Stimulated activated CD8-positive, alpha-beta memory T cell treated with anti-CD3 and anti-CD28 coated beads, Interleukin-12 subunit alpha, Interleukin-12 subunit beta, amount 100 ng/mL, for 1 hour (primary cell): ENCODE measurements around the gene VLDLR.

Source experiments
- DNase-seq: peaks from one replicate; pipeline ENCODE4 v3.0.0-alpha.2; 2020; ENCODE audit warnings: low read depth

VLDLR gene

GRCh38 chr9:2622461-2623287 lies 1.1 kb downstream of the VLDLR start:
- no peak for DNase-seq

GRCh38 chr9:2623288-2624050 lies 1.9 kb downstream of the VLDLR start:
- no peak for DNase-seq

DNA sequence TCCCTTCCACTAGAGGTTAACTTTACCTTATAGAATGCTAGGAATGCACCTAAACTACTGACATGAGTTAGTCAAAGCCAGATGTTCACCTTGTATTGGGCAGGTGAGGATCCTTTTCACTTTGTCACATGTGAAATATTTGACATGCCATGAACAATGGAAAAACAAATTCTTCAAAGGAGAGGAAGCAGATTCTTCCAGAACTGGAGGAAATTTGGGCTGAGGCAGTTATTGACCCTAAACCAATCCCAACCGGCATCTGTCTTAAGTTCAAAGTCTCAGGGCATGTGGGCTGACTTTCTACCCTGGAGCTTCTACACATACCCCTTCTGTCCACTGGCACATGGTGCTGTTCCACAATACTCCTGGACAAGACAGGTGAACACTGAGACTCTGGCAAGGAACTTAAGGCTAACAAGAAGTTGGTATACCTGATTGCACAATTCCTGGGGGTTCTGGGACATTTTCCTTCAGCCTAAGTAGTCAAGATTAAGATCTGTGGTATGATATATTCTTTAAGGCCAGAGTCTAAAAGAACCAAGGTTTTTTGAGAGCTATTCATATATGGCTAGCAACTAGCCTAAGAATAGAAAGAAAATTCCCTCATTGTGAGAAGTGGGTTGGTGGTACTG lies 2.6 kb downstream of the VLDLR start:
- DNase-seq = no peak

DNA sequence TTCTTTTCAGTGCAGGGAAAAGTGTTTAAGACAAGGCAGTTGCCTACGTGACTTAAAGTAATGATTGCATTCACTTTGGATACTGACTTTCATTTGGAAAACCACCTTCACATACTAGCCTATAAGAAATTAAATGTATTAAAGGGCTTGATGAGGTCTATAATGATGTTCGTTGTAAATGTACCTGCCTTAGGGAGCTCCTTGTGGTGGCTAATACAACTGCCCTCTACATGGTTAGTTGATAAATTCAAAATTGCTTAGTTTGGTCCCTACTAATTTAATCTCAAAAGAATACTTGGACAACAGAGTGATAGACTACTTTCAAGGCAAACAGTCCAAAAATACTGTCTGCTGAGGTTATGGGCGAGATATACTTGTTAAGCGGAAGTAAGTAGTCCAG lies 3.8 kb downstream of the VLDLR start:
- DNase-seq = no peak

GRCh38 chr9:2628919-2629318 lies 7.3 kb downstream of the VLDLR start:
- no peak for DNase-seq

- no peak for DNase-seq
Measured at GRCh38 chr9:2630158-2630557, 8.6 kb downstream of the VLDLR start.

- no peak for DNase-seq
Measured at GRCh38 chr9:2631263-2631662, 9.7 kb downstream of the VLDLR start.

DNA sequence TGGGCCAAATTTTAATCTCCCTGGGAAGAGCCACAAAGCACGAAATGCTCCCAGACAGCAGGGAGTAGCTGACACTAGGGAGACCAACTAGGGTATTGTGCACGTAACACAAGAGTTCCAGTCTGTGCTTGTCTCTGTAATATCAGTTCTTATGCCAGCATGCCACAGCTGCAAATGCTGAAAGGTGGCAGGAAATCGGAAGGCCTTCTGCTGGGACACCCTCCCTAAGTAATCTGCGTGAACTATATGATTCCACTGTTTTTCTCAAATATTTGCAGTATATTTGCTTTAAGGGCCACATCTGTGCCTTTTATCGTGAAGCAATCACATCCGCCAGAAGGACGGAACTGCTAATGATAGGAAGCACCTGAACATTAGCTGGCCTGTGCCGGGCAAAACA lies 12.6 kb downstream of the VLDLR start:
- no peak for DNase-seq

DNA sequence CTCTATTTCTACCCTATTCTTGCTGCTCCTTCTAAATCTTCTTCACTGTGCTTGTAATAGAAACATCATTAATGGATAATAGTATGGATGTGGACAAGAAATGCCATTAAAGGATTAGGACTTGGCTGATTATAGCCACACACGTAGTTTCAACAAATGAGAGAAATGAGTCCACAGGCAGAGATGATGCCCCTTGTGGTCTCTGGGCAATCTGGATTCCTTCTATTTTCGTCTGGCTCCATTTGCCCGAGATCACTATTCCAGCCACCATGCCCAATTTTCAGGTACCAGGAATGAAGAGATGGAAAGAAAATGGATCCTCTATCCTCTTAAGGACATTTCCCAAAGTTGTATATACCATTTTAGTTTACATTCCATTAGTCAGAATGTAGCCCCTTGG lies 13.2 kb downstream of the VLDLR start:
- DNase-seq = no peak

DNA sequence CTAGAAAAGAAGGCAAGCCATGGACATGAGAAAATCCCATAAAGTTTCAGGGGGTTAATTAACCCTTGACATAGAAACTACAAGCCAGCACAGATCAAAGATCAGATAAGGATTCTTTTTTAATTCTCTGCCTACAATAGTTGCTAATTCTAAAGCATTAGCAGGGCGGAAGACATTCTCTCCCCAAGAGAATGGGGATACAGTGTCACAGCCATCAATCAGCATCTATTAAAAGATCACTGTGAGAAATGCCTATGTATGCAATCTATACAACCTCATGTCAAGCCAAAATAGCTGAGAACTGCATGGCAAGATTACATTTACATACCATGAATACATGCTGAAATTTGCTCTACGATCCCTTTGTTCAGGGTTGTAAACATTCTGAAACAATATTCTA lies 14.3 kb downstream of the VLDLR start:
- DNase-seq = no peak

DNA sequence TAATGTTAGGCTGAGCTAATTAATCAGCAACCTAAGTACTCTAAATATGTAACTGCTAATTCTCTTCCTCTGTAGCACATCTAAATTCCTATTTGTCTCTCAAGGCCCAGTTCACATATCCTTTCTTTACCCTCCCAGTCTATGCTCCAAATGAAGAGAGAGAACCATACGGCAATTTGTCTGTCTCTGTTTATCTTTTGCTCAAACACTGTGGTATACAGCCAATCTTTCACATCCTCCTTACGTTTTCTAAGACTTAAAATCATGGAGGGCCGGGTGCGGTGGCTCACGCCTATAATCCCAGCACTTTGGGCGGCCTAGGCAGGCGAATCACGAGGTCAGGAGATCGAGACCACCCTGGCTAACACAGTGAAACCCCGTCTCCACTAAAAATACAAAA lies 15.8 kb downstream of the VLDLR start:
- DNase-seq = no peak

GRCh38 chr9:2638871-2639673 lies 17.5 kb downstream of the VLDLR start:
- no peak for DNase-seq

GRCh38 chr9:2639786-2640185 lies 18.2 kb downstream of the VLDLR start:
- no peak for DNase-seq

GRCh38 chr9:2640570-2640969 lies 19.0 kb downstream of the VLDLR start:
- DNase-seq = no peak

- DNase-seq = no peak
Measured at GRCh38 chr9:2641033-2641432, 19.4 kb downstream of the VLDLR start.

- DNase-seq = no peak
Measured at GRCh38 chr9:2642068-2642467, 20.5 kb downstream of the VLDLR start.

DNA sequence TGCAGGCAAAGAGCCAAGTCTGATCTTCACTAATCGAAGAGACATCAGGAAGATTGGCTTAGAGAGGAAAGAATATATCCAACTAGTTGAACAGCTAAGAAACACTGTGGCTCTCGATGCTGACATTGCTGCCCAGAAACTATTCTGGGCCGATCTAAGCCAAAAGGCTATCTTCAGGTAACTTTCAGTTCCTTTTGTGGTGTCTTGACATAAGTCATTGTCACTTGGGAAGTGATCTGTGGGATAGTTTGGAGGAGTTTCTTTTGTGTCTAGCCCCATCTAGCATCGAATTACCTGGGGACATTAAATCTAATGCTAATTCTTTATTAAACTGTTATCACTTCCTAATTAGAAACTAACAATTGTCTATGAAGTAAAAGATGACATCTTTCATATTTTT lies 24.0 kb downstream of the VLDLR start:
- no peak for DNase-seq

DNA sequence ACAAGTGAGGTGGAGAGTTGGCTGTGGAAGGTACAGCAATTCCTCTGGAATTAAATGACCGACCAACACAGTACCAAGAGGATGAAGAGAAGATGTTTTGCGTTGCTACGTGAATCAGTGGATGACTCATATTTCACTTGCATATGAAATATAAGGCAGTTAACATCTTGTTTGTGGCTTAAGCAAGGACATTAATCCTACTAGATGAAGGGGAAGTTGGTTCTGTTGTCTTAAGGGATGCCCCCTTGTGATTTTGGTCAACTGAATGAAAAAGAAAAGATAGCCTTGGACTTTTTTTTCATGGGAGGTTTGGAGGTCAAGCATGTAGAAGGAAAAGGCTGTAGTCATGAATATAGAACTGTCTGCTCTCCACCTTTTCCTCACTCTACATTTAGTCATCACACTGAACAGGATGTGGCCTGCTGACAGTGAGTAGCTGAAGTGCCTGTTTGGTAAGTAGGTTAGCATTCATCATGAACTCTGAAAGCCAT lies 33.9 kb downstream of the VLDLR start:
- DNase-seq = peak; percentile 16

DNA sequence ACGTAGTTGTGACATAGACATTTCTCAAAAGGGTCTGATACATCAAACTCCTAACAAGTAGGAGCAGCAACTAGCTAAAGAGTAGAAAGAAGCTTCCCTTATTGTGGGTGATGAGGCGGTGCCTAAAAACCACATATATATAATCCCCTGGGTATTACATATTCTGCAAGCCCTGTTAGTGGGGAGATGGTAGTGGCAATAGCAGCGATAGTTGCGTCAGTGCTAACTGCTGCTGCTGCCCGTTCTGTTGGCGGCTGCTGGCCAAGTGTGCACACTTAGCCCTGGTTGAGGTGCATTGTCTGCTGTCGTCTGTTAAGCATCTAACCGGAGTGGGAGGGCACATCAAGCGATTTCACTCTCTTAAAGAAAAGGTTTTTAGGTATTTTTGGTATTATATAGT lies 35.8 kb downstream of the VLDLR start:
- no peak for DNase-seq

DNA sequence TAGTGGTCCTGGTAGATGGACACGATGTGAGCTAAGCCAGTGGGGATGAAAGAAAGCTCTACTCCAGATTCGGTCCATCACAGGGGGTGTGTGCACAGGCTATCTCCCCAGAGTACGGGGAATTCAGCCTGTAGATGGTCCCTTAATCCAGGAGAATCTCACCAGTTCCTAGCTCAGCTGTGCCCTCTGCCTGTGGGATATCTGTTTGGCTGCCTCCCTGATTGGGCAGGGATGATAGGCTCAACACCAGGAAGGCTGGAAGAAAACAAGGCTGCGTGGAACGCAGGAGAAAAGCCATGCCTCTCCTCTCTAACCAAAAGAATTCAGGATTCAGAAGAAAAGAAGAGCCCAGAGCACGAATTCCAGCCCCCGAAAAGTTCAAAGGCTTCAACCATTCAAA lies 40.9 kb downstream of the VLDLR start:
- DNase-seq = no peak

- DNase-seq = no peak
Measured at GRCh38 chr9:2663461-2664173, 42.0 kb downstream of the VLDLR start.
